GM12875 (cell line): ENCODE data around the gene ZBTB46.

Experiments used
- H3K4me3 ChIP-seq: one replicate; pipeline ENCODE4 v1.5.1; 2011; ENCODE audit warnings: low read depth, low read length, control low read depth
- TF ChIP-seq, protein P1 (sequence below): IDR thresholded peaks from 2 replicates; pipeline ENCODE4 v1.5.1; 2011; ENCODE audit warnings: low read depth, mild to moderate bottlenecking, control low read depth, inconsistent platforms, low read length, moderate library complexity, borderline replicate concordance; ENCODE audit not compliant: insufficient read depth

ZBTB46 gene

DNA sequence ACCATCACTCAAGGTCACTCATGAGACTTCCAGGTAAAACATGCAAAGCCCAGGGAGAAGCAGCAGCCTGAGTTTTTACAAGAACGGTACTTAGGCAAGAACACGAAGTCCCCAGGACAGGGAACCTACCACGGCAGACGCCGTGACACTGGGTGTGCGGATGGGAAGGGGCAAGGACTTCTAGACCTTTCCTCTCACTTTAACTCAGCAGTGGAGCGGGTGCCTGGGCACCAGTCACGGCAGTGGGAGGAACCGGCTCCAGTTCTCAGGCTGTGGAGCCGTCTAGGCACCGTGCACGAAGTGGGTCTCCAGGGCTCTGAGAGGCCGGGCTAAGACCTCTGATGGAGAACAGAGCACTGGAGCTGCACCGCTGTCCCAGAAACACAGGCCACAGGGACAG, 2.5 kb downstream of the ZBTB46 start:
- no peak overlapping the region for H3K4me3 ChIP-seq
- TF ChIP-seq, protein P1, sequence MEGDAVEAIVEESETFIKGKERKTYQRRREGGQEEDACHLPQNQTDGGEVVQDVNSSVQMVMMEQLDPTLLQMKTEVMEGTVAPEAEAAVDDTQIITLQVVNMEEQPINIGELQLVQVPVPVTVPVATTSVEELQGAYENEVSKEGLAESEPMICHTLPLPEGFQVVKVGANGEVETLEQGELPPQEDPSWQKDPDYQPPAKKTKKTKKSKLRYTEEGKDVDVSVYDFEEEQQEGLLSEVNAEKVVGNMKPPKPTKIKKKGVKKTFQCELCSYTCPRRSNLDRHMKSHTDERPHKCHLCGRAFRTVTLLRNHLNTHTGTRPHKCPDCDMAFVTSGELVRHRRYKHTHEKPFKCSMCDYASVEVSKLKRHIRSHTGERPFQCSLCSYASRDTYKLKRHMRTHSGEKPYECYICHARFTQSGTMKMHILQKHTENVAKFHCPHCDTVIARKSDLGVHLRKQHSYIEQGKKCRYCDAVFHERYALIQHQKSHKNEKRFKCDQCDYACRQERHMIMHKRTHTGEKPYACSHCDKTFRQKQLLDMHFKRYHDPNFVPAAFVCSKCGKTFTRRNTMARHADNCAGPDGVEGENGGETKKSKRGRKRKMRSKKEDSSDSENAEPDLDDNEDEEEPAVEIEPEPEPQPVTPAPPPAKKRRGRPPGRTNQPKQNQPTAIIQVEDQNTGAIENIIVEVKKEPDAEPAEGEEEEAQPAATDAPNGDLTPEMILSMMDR, result no peak

DNA sequence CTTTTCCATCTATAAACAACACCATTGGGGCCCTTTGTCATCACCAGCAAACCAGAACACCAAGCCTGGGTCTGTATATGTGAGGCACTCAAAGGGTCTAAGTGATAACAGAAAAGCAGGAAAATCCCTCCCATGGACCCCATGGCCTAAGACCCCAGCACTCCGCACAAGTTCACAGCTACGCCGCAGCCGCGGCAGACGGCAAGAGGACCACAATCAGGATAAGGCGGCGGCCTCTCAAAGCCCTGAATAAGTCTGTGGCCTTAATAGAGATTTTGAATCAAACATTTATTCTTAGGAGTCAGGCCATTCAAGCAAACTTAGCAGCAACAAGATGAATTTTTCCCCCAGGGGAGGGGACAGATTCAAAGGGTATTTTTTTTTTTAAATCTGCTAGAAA, 2.9 kb downstream of the ZBTB46 start:
- TF ChIP-seq, protein P1, result no peak
- H3K4me3 ChIP-seq, result no peak overlapping the region

- TF ChIP-seq, protein P1, result no peak
Observed at GRCh38 chr20:63826753-63827152, 4.3 kb downstream of the ZBTB46 start.

DNA sequence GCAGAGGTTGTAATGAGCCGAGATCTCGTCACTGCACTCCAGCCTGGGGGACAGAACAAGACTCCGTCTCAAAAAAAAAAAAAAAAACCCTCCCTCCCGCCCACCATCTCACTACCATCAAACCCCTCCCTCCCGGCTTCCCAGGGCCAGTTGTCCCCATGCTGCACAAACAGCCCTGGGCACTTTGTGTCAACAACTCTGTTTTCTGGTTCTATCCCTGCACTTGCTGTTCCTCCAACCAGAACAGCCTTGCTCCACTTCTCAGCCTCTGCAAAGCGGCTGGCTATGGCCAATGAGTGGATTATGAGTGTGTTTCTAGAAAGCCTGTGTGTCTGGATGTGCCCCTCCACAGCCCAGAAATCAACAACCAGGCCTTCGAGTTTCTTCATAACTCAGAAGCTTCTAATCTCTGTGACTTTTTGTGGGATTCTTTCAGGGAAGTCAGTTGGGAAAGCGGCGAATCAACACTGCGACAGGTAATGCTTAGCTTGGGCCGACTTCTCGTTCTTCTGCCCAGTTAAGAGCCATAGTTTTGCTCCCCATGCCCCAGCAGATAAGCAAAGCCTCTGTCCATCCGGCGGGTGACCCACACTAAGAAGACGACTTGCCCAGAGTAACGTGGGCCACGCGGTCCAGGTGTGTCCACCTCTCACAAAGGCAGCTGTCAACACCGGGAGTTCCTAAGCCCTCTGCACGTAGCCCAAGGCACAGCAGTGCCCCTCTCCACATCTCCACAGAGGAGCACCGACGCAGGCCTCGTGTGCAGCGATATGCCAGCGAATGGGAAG, 5.5 kb downstream of the ZBTB46 start:
- TF ChIP-seq, protein P1, result no peak

More at GRCh38 chr20:63826753-63827152, 4.3 kb downstream of the ZBTB46 start:
- H3K4me3 ChIP-seq, result no peak overlapping the region

DNA sequence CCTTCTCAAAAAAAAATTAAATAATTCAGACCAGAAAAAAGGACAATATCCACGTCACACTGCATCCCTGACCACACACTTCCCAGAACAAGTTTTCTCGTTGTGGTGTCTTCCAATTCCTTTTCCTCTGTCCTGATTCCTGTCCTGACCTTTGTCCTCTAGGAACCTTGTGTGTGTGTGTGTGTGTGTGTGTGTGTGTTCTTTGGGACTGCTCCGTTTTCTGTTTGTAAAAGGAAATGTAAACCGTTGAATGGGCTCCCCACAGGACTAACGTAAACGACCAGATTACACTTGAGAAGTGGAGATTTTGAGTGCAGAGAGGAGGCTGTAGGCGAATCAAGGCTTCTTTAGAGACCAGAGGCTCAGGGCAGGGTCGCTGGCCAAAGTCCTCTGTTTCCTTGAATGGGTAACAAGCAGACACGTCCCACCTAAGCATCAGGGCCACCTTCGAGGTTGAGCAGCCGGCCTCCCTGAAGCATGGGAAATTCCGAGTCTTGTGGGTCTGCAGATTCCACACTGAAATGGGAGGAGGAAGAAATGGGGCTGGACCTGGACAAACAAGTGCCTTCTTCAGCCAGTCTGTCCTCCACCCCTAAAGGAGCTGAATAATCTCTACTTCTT, 7.3 kb downstream of the ZBTB46 start:
- H3K4me3 ChIP-seq, result no peak overlapping the region
- TF ChIP-seq, protein P1, result no peak

More for the DNA sequence above, 5.5 kb downstream of the ZBTB46 start:
- H3K4me3 ChIP-seq, result no peak overlapping the region

GRCh38 chr20:63822276-63822696, 8.8 kb downstream of the ZBTB46 start:
- TF ChIP-seq, protein P1, result no peak
- H3K4me3 ChIP-seq, result no peak overlapping the region

DNA sequence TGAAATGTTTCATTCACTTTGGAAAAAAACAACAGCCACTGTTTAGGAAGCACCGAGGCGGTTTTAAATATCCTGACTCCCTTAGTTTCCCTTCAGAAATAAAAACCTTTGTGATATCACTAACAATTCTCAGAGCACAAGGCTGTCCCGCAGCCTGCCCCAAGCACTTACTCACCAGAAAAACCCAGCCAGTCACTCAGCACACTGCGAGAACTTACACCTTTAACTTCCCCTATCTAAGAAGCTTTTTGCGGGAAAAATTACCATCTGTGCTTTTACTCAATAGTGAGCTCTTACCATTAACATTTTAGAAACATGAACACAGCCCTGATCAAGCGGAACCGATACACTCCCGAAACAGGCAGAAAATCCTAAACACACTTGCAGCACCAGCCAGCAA, 9.3 kb downstream of the ZBTB46 start:
- no peak overlapping the region for H3K4me3 ChIP-seq
- TF ChIP-seq, protein P1, result no peak
